Measurements from ENCODE around the gene COQ4.

The COQ4 gene

GRCh38 chr9:128304971-128305288, 17.7 kb upstream of the COQ4 start:
- no peak for DNase-seq (ENCODE audit: low read depth)
- no peak overlapping the region for H3K4me3 ChIP-seq (replicated peaks; ENCODE audit: low read depth, low read length)
- no peak for TF ChIP-seq CTCF (IDR thresholded peaks at IDR 0.05; ENCODE audit: low read length, missing control alignments)

GRCh38 chr9:128309551-128309950, 13.1 kb upstream of the COQ4 start:
- no peak overlapping the region for H3K4me3 ChIP-seq (replicated peaks; ENCODE audit: low read depth, low read length)
- no peak for DNase-seq (ENCODE audit: low read depth)
- TF ChIP-seq CTCF (IDR thresholded peaks at IDR 0.05; ENCODE audit: low read length, missing control alignments), result no peak

GRCh38 chr9:128310461-128310860, 12.2 kb upstream of the COQ4 start:
- no peak for TF ChIP-seq CTCF (IDR thresholded peaks at IDR 0.05; ENCODE audit: low read length, missing control alignments)

GRCh38 chr9:128314697-128315096, 7.9 kb upstream of the COQ4 start:
- H3K4me3 ChIP-seq (replicated peaks; ENCODE audit: low read depth, low read length), result no peak overlapping the region
- no peak for TF ChIP-seq CTCF (IDR thresholded peaks at IDR 0.05; ENCODE audit: low read length, missing control alignments)
- DNase-seq (ENCODE audit: low read depth), result no peak

More at GRCh38 chr9:128310461-128310860, 12.2 kb upstream of the COQ4 start:
- H3K4me3 ChIP-seq (replicated peaks; ENCODE audit: low read depth, low read length), result no peak overlapping the region
- DNase-seq (ENCODE audit: low read depth), result no peak

- no peak for TF ChIP-seq CTCF (IDR thresholded peaks at IDR 0.05; ENCODE audit: low read length, missing control alignments)
- no peak for DNase-seq (ENCODE audit: low read depth)
- H3K4me3 ChIP-seq (replicated peaks; ENCODE audit: low read depth, low read length), result no peak overlapping the region
These were observed 6.2 kb upstream of the COQ4 start for GRCh38 chr9:128316421-128316820.

GRCh38 chr9:128317629-128318028, 5.0 kb upstream of the COQ4 start:
- H3K4me3 ChIP-seq (replicated peaks; ENCODE audit: low read depth, low read length), result no peak overlapping the region
- DNase-seq (ENCODE audit: low read depth), result no peak
- TF ChIP-seq CTCF (IDR thresholded peaks at IDR 0.05; ENCODE audit: low read length, missing control alignments), result no peak

- no peak for TF ChIP-seq CTCF (IDR thresholded peaks at IDR 0.05; ENCODE audit: low read length, missing control alignments)
- H3K4me3 ChIP-seq (replicated peaks; ENCODE audit: low read depth, low read length), result peak overlapping the region; percentile 83
- no peak for DNase-seq (ENCODE audit: low read depth)
These were observed 1.3 kb upstream of the COQ4 start for GRCh38 chr9:128321343-128321742.
